ENCODE results near the gene HEATR5A. TPM values are rescaled to one million over a fixed set of nuclear protein-coding genes. Genes with fewer than 3 reads are reported as not detected.
"Not testable (repeated sequence)": the region's sequence is repeated elsewhere in the genome, so short reads cannot be mapped to it uniquely, and the experiment has no call there.

The HEATR5A gene
- total RNA-seq (30.4 TPM), polyA plus RNA-seq (ENCODE audit: insufficient read depth, low read depth, low replicate concordance) (8.0 TPM)
- long read RNA-seq, donor 1, partial matches to known transcripts = 0 of 1 reads
- long read RNA-seq, donor 1, other reads (novel, unspliced or antisense) = 0 of 1 reads
- long read RNA-seq, donor 2, partial matches to known transcripts = 0 of 3 reads
- long read RNA-seq, donor 2, other reads (novel, unspliced or antisense) = 0 of 3 reads
- long read RNA-seq, donor 3, partial matches to known transcripts = 9 of 10 reads
- long read RNA-seq, donor 3, other reads (novel, unspliced or antisense) = 0 of 10 reads
- long read RNA-seq, donor 4, partial matches to known transcripts = 0 of 2 reads
- long read RNA-seq, donor 4, other reads (novel, unspliced or antisense) = 0 of 2 reads
- long read RNA-seq, donor 5, partial matches to known transcripts = 0 of 1 reads
- long read RNA-seq, donor 5, other reads (novel, unspliced or antisense) = 0 of 1 reads
- long read RNA-seq, donor 6, partial matches to known transcripts = 5 of 8 reads
- long read RNA-seq, donor 6, other reads (novel, unspliced or antisense) = 0 of 8 reads
- long read RNA-seq, donor 7, partial matches to known transcripts = 11 of 17 reads
- long read RNA-seq, donor 7, other reads (novel, unspliced or antisense) = 4 of 17 reads
- long read RNA-seq, donor 8, partial matches to known transcripts = 0 of 1 reads
- long read RNA-seq, donor 8, other reads (novel, unspliced or antisense) = 0 of 1 reads
- long read RNA-seq, donor 9, partial matches to known transcripts = 0 of 1 reads
- long read RNA-seq, donor 9, other reads (novel, unspliced or antisense) = 0 of 1 reads
- long read RNA-seq, donor 10, partial matches to known transcripts = 0 of 1 reads
- long read RNA-seq, donor 10, other reads (novel, unspliced or antisense) = 0 of 1 reads

DNA sequence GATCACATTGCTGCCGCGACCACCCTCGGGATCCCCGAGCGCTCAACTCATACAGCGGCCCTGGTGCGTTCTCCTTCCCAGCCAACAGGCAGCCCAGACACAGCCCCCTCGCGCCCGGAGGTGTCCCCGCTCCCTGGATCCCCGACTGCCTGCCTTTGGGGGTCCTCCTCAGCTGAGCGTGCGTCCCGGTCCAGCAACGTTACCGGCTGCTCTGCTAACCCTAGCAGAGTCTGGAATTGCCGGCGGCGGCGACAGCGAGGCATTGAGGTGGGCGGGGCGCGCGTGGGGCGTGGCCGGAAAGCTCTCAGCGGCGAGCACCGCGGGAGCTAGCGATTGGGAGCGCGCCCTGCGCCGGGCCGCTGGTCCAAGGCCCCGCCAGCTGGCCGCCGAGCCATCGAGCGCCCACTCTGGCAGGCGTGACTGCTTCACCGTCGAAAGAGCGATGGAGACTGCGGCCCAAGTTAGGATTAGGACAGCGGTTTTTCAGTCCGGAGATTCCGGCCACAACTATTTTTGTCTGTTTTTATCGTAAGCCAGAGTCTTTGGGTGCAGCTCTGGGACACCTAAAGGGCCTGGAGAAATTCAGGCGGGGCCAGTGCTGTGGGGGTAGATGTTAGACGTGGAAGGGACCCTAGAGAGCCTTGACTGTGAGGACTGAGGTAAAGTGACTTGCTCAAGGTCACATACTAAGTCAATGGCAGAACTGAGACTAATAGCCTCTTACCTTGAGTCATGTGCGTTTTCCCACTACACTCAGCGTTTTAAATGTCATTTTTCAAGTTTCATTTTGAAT is at the start of gene HEATR5A:
TSS of gene HEATR5A (minus strand) at position 232 of the 793 bp plus-strand sequence. CDS start 17,575 bp downstream, outside the sequence.
- H3K36me3 ChIP-seq (ENCODE audit: control insufficient read depth in 2 of 3, insufficient read depth in 3 of 3, low read length in 3 of 3) = no peaks in the 10 kb centered on the region
- intact Hi-C loops (cut with DNase I) = no loop called here
- H3K4me3 ChIP-seq (ENCODE audit: low read length in 3 of 3) = peak within 1 kb of the TSS; percentile 88 to 98 (median 94)
- TF ChIP-seq, protein P1, sequence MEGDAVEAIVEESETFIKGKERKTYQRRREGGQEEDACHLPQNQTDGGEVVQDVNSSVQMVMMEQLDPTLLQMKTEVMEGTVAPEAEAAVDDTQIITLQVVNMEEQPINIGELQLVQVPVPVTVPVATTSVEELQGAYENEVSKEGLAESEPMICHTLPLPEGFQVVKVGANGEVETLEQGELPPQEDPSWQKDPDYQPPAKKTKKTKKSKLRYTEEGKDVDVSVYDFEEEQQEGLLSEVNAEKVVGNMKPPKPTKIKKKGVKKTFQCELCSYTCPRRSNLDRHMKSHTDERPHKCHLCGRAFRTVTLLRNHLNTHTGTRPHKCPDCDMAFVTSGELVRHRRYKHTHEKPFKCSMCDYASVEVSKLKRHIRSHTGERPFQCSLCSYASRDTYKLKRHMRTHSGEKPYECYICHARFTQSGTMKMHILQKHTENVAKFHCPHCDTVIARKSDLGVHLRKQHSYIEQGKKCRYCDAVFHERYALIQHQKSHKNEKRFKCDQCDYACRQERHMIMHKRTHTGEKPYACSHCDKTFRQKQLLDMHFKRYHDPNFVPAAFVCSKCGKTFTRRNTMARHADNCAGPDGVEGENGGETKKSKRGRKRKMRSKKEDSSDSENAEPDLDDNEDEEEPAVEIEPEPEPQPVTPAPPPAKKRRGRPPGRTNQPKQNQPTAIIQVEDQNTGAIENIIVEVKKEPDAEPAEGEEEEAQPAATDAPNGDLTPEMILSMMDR (IDR thresholded peaks at IDR 0.05; ENCODE audit: borderline replicate concordance, extremely low read depth, insufficient read depth) = peak; percentile 17
- H3K4me1 ChIP-seq (ENCODE audit: control insufficient read depth in 2 of 3, insufficient read depth in 2 of 3, low read depth in 1 of 3, low read length in 3 of 3) = peaks cover 2 to 11% (median 3%) of the 10 kb centered on the region in 3 donors
- FAIRE-seq (no peak), DNase-seq (peak; percentile 96 to 98 (median 97))
- H3K27ac ChIP-seq (ENCODE audit: low read depth in 2 of 2, low read length in 2 of 2) = peak within 1 kb of the TSS; percentile 84 to 85
- no peaks in the 10 kb centered on the region for H3K9me3 ChIP-seq (ENCODE audit: control insufficient read depth in 2 of 3, insufficient read depth in 1 of 3, low read length in 3 of 3)
- H3K9ac ChIP-seq (ENCODE audit: low read length in 3 of 3) = peak within 1 kb of the TSS; percentile 81 to 93 (median 85)
- H3K27me3 ChIP-seq (ENCODE audit: control insufficient read depth, insufficient read depth, low read length) = no peaks in the 10 kb centered on the region

DNA sequence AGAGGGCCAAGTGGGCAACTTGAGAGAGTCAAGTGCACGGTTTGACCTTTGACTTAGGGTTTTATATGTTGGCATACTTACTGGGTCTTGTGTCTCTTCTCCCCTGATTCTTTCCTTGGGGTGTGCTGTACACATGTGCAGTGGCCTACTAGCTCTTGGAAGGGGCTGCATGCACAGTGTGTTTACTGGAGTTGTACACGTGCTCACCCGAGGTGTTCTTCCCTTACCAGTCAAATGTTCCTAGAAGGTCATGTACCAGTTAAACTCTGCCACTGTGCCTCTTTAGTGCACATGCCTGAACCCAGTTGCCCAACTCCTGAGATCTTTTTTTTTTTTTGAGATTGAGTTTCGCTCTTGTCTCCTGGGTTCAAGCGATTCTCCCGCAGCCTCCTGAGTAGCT is 46.2 kb upstream of the HEATR5A start:
- H3K9me3 ChIP-seq (ENCODE audit: control insufficient read depth in 2 of 3, insufficient read depth in 1 of 3, low read length in 3 of 3) = no peaks in the 10 kb centered on the region
- no peaks in the 10 kb centered on the region for H3K27me3 ChIP-seq (ENCODE audit: control insufficient read depth, insufficient read depth, low read length)
- TF ChIP-seq, protein P1 (IDR thresholded peaks at IDR 0.05; ENCODE audit: borderline replicate concordance, extremely low read depth, insufficient read depth) = no peak
- FAIRE-seq (no peak), DNase-seq (no peak)
- no peaks in the 10 kb centered on the region for H3K36me3 ChIP-seq (ENCODE audit: control insufficient read depth in 2 of 3, insufficient read depth in 3 of 3, low read length in 3 of 3)
- H3K4me1 ChIP-seq (ENCODE audit: control insufficient read depth in 2 of 3, insufficient read depth in 2 of 3, low read depth in 1 of 3, low read length in 3 of 3) = no peaks in the 10 kb centered on the region
- intact Hi-C loops (cut with DNase I) = no loop called here
- no peak overlapping the region for H3K27ac ChIP-seq (ENCODE audit: low read depth in 2 of 2, low read length in 2 of 2)
- no peak overlapping the region for H3K9ac ChIP-seq (ENCODE audit: low read length in 3 of 3)
- no peak overlapping the region for H3K4me3 ChIP-seq (ENCODE audit: low read length in 3 of 3)

DNA sequence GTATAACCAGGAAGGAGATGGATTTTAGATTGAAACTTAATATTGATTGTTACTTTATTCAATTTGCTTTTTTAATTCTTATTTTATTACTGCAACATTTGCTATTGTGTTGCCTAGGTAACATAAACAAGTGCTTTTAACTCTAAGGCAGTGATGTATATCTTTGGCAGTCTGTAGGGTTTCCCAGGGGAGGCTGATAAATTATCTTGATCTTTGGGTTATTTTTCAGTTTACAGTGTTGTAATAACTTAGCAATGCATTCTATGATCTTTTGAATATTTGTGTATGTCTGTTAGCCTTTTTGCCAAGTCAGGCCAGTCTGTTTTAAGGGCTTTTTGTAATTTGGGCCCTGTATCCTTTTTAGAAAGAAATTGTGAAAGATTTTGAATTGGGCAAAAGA is 44.8 kb upstream of the HEATR5A start:
- Histone ChIP-seq H3K27ac (ENCODE audit: low read depth in 2 of 2, low read length in 2 of 2) (no peak overlapping the region), H3K4me1 (ENCODE audit: control insufficient read depth in 2 of 3, insufficient read depth in 2 of 3, low read depth in 1 of 3, low read length in 3 of 3) (no peaks in the 10 kb centered on the region), H3K27me3 (ENCODE audit: control insufficient read depth, insufficient read depth, low read length) (no peaks in the 10 kb centered on the region), H3K4me3 (ENCODE audit: low read length in 3 of 3) (no peak overlapping the region), H3K9me3 (ENCODE audit: control insufficient read depth in 2 of 3, insufficient read depth in 1 of 3, low read length in 3 of 3) (no peaks in the 10 kb centered on the region), H3K36me3 (ENCODE audit: control insufficient read depth in 2 of 3, insufficient read depth in 3 of 3, low read length in 3 of 3) (no peaks in the 10 kb centered on the region), H3K9ac (ENCODE audit: low read length in 3 of 3) (no peak overlapping the region)
- no peak for FAIRE-seq
- DNase-seq = peak in 1 of 5 donors; percentile 56
- intact Hi-C loops (cut with DNase I) = no loop called here
- TF ChIP-seq, protein P1 (IDR thresholded peaks at IDR 0.05; ENCODE audit: borderline replicate concordance, extremely low read depth, insufficient read depth) = no peak

DNA sequence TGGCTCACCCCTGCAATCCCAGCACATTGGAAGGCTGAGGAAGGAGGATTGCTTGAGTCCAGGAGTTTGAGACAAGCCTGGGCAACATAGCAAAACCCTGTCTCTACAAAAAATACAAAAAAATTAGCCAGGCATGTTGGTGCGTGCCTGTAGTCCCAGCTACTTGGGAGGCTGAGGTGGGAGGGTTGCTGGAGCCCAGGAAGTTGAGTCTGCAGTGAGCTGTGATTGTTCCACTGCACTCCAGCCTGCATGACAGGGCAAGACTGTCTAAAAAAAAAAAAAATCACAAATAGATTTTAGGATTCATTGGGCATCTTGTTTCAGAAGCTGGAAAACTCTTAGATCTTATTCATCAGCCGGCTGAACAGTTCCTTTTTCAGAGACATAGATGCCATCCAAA is 42.1 kb upstream of the HEATR5A start:
- H3K9ac ChIP-seq (ENCODE audit: low read length in 3 of 3); FAIRE-seq; H3K27me3 ChIP-seq (ENCODE audit: control insufficient read depth, insufficient read depth, low read length); H3K36me3 ChIP-seq (ENCODE audit: control insufficient read depth in 2 of 3, insufficient read depth in 3 of 3, low read length in 3 of 3); H3K9me3 ChIP-seq (ENCODE audit: control insufficient read depth in 2 of 3, insufficient read depth in 1 of 3, low read length in 3 of 3); H3K27ac ChIP-seq (ENCODE audit: low read depth in 2 of 2, low read length in 2 of 2); H3K4me1 ChIP-seq (ENCODE audit: control insufficient read depth in 2 of 3, insufficient read depth in 2 of 3, low read depth in 1 of 3, low read length in 3 of 3); H3K4me3 ChIP-seq (ENCODE audit: low read length in 3 of 3); DNase-seq; intact Hi-C loops (cut with DNase I): not testable (repeated sequence)

Measured in kidney (tissue), 22 donors.